Retinal pigment epithelial cell (primary cell): Measurements from ENCODE around the gene INTS7.
A peak's percentile ranks its signal among the peaks of the same experiment; 100 is the strongest.
"Not testable (repeated sequence)": the region's sequence is repeated elsewhere in the genome, so short reads cannot be mapped to it uniquely, and the experiment has no call there.

ENCODE experiments used
- DNase-seq: peaks from one replicate; pipeline ENCODE4 v3.0.0-alpha.2; 2010; ENCODE audit warnings: low read depth
- H3K4me3 ChIP-seq: 2 replicates; pipeline ENCODE4 v1.5.1; 2011; ENCODE audit warnings: mild to moderate bottlenecking, low read length, control low read depth, moderate library complexity
- CTCF ChIP-seq: conservative IDR thresholded peaks from 2 replicates; pipeline ENCODE4 v1.5.1; 2011; ENCODE audit warnings: low read depth, low read length, control low read depth, inconsistent platforms

INTS7 gene

GRCh38 chr1:211944733-211945500 lies 90.4 kb downstream of the INTS7 start:
- no peak for DNase-seq
- TF ChIP-seq CTCF: peak; percentile 70

GRCh38 chr1:211942583-211942982 lies 92.8 kb downstream of the INTS7 start:
- no peak overlapping the region for H3K4me3 ChIP-seq
- no peak for TF ChIP-seq CTCF
- no peak for DNase-seq

More at GRCh38 chr1:211944733-211945500, 90.4 kb downstream of the INTS7 start:
- no peak overlapping the region for H3K4me3 ChIP-seq

GRCh38 chr1:211939876-211940468 lies 95.4 kb downstream of the INTS7 start:
- DNase-seq: no peak
- no peak overlapping the region for H3K4me3 ChIP-seq
- no peak for TF ChIP-seq CTCF

- H3K4me3 ChIP-seq: no peak overlapping the region
- no peak for TF ChIP-seq CTCF
- no peak for DNase-seq
These were observed 96.8 kb downstream of the INTS7 start for GRCh38 chr1:211938561-211938997.

GRCh38 chr1:211937422-211937821 lies 97.9 kb downstream of the INTS7 start:
- H3K4me3 ChIP-seq, DNase-seq: not testable (repeated sequence)

GRCh38 chr1:211935448-211935970 lies 99.8 kb downstream of the INTS7 start:
- no peak for DNase-seq
- TF ChIP-seq CTCF: no peak
- no peak overlapping the region for H3K4me3 ChIP-seq

- no peak for DNase-seq
- TF ChIP-seq CTCF: no peak
- H3K4me3 ChIP-seq: no peak overlapping the region
These were observed 101.2 kb downstream of the INTS7 start for GRCh38 chr1:211933946-211934714.
